ENCODE results near the gene KCTD2.
A peak's percentile ranks its signal among the peaks of the same experiment; 100 is the strongest.

Gene KCTD2

GRCh38 chr17:75113798-75114551 lies 67.0 kb downstream of the KCTD2 start:
- FAIRE-seq (peak; percentile 91), DNase-seq (ENCODE audit: extremely low spot score, insufficient read length, low read depth) (peak; percentile 59)

GRCh38 chr17:75114552-75115314 lies 67.7 kb downstream of the KCTD2 start:
- DNase-seq (ENCODE audit: extremely low spot score, insufficient read length, low read depth) (no peak), FAIRE-seq (peak; percentile 42)

All from GM18507 (cell line).